ENCODE results near the gene KCNK15.
"Not testable (repeated sequence)": the region's sequence is repeated elsewhere in the genome, so short reads cannot be mapped to it uniquely, and the experiment has no call there.

Gene KCNK15

DNA sequence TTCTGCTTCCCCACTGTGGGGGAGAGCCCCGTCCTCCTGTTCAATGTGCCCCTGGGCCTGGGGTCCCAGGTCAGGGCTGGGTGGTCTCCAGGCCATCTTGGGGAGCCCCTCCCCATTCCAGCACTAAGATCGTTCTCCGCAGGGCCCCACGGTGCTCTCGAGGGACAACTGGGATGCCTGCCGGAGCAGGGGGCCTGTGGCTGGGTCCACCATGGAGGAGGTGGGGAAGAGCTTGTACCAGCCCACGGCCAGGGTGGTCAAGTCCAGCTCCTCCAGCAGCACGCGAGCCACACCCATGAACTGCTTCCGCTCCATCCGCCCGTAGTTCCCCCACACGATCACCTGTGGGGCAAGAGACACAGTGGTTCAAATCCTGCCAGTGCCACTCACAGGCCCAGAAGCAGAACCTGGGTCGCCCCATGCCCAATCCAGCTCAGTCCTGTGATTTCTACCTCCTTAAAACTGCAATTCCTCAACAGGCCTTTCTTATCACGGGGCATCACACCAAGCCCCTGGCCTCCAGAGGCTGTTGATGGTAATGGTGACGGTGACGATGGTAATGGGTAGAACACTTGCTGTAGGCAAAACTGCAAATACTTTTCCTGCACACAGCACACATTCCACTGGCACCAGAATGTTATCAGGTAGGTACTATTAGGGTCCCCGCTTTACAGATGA is 10.5 kb downstream of the KCNK15 start:
- Mint-ChIP-seq H3K27ac (no peak overlapping the region), H3K36me3 (no peaks in the 10 kb centered on the region), H3K4me3 (no peak overlapping the region), H3K9me3 (no peaks in the 10 kb centered on the region), H3K4me1 (no peaks in the 10 kb centered on the region)
- ATAC-seq (no peak), DNase-seq (ENCODE audit: low spot score in 2 of 2) (no peak)

DNA sequence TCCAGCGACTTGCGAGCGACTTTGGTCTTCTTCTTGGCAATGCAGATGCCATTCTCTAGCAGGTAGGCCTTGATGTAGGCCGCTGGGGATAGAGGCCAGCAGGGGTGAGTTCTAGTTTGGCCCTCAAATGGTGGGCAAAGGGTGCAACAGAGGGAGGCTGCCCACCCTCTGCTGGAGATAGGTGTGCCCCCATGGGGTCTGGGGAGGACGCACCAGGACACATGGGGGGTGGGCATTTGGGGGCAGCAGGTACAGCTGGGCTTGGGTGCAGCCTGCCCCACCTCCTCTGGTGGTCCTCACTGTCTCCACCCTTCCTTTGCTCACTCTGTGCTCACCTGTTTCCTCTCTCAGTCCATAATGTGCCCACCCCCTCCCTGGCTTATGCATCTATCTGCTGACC is 11.3 kb downstream of the KCNK15 start:
- Mint-ChIP-seq H3K4me3 (no peak overlapping the region), H3K4me1 (no peaks in the 10 kb centered on the region), H3K9me3 (no peaks in the 10 kb centered on the region)

DNA sequence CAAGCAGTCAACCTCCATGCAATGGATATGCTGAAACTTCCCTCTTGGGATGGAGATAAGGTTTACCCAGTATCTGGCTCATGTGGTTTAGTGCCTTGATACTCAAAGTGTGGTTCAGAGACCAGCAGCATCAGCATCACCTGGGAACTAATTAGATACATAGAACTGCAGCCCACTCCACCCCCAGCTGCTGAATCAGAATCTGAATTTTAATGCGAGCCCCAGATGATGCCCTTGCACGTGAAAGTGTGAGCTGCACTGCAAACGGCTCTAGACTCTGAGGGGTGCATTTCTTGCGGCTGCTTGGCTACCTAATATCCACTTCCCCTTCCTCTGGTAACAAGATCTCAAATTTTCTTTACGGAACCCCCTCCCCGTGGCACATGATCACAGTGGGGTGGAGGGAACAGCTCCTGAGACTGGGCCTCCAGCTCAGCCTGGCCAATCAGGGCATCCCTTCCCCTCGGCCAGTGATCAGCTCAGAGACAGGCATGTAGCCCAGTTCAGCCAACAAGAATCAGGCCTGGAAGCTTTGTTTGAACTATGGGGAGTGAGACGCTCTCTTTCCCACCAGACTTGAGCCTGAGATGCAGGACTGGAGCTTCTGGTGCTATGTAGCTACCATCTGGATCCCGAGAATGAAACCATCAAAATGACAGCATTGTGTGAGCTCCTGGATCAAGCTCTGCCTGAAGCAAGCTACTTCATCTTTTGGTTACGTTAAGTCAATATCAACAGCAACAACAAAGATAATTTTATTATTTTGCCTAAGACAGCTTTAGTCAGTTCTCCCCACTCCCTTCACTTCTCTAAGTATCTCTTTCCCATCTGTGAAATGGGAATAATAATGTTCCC is 12.8 kb downstream of the KCNK15 start:
- Mint-ChIP-seq H3K27ac (no peak overlapping the region), H3K9me3 (no peaks in the 10 kb centered on the region), H3K4me1 (no peaks in the 10 kb centered on the region), H3K36me3 (no peaks in the 10 kb centered on the region), H3K4me3 (no peak overlapping the region)
- DNase-seq (ENCODE audit: low spot score in 2 of 2) (no peak), ATAC-seq (no peak)

More for the DNA sequence above, 11.3 kb downstream of the KCNK15 start:
- ATAC-seq (no peak), DNase-seq (ENCODE audit: low spot score in 2 of 2) (no peak)
- H3K27ac Mint-ChIP-seq, result no peak overlapping the region
- H3K36me3 Mint-ChIP-seq, result no peaks in the 10 kb centered on the region

DNA sequence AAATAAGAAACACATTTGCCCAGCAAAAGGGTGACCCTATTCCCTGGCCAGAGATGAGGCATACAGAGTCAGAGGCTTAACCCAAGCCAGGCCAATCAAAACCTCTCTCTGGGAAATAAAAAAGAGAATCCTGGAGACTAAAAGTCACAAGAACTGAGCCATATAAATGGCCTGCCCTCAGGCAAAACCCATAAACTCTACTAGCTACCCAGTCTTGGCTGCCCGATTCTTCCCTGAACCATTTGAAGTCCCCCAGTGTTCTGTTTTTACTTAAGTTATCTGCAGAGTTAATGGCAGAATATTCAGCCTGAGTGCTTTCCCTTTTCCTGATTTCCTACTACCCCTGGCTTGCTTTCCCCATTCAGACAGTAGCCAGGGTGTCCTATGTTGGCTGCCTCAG is 13.9 kb downstream of the KCNK15 start:
- Mint-ChIP-seq H3K27ac (no peak overlapping the region), H3K4me1 (no peaks in the 10 kb centered on the region), H3K4me3 (no peak overlapping the region), H3K9me3 (no peaks in the 10 kb centered on the region), H3K36me3 (no peaks in the 10 kb centered on the region)
- ATAC-seq, result no peak
- no peak for DNase-seq (ENCODE audit: low spot score in 2 of 2)

DNA sequence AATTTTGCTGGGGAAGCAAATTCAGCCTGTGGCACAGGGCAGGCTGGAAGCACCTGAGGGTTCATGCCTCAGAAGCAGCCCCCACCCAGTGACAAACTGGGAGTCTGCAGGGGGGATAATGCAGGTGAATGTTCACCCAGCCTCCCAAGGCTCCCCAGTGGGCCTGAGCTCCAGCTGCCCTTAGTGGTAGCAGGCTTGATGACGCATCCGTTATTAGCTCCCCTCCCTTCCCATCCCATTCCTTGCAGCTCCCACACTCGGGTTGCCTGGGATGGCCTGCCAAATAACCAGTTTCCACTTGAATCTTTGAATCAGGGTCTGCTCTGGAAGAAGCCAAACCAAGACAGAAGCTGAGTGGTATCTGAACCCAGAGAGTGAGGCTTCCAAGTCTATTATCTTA is 15.8 kb downstream of the KCNK15 start:
- Mint-ChIP-seq H3K4me3 (no peak overlapping the region), H3K9me3 (no peaks in the 10 kb centered on the region), H3K27ac (no peak overlapping the region), H3K36me3 (no peaks in the 10 kb centered on the region), H3K4me1 (no peaks in the 10 kb centered on the region)
- ATAC-seq, result no peak
- no peak for DNase-seq (ENCODE audit: low spot score in 2 of 2)

DNA sequence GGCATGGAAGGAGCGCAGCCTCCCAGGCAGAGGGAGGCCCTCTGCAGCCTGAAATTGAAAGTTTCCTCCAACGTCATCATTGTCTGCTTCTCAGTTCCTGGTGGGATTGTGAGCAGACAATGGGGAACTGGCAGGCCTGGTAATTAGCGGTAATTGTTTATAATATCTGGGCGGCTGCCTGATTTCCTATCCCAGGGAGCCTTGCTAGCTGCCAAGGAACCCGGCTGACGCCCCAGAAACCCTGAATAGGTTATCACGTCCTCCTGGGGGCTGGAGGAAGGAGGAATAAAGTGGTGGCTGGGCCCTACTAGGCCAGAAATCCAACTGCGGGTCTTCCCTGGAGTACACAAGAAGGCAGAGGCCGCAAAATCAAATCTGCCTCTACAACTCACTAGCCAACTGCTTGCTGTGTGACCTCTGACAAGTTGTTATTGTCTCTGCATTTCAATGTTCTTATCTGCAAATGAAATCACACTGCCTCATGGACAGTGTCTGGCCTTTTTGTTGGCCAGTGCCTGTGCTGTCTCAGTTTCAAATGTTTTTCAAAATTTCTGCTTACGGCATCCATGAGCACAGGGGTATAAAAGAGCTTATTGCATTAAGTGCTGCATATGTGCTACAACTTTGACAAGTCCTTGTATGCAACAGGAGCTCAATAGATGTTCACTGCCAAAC is 16.9 kb downstream of the KCNK15 start:
- no peaks in the 10 kb centered on the region for H3K4me1 Mint-ChIP-seq
- no peak for ATAC-seq
- H3K36me3 Mint-ChIP-seq, result no peaks in the 10 kb centered on the region
- no peak for DNase-seq (ENCODE audit: low spot score in 2 of 2)
- H3K27ac Mint-ChIP-seq, result no peak overlapping the region
- H3K9me3 Mint-ChIP-seq, result no peaks in the 10 kb centered on the region
- no peak overlapping the region for H3K4me3 Mint-ChIP-seq

DNA sequence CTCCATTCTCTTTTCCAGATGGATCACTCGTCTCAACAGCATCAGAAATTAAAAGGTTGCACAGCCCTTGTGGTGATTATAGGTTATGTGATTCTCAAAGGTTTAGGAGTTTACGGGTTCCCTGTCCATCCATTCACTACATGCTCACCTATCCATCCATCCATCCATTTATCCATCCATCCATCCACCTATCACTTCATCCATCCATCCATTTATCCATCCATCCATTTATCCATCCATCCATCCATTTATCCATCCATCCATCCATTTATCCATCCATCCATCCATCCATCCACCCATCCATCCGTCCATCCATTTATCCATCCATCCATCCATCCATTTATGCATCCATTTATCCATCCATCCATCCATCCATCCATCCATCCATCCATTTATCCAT is 18.1 kb downstream of the KCNK15 start:
- H3K4me1 Mint-ChIP-seq; H3K36me3 Mint-ChIP-seq; DNase-seq (ENCODE audit: low spot score in 2 of 2); ATAC-seq; H3K27ac Mint-ChIP-seq; H3K4me3 Mint-ChIP-seq; H3K9me3 Mint-ChIP-seq: not testable (repeated sequence)

DNA sequence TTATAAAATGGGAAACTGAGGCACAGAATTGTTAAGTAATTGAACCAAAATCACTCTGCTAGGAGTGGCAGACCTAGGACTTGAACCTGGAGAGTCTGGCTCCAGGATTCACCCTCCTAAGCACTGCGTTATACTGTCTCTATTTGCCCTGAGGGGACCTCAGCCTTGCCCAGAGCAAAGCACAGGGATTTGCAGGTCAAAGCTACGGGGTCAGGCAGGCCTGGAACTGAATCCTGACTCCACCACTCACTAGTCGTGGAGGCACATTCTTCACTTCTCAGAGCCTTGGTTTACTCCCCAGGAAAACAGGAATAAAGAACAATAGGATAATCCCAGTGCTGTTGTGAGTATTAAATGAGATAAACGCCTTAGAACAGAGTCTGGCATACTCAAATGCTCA is 19.4 kb downstream of the KCNK15 start:
- Mint-ChIP-seq H3K36me3 (no peaks in the 10 kb centered on the region), H3K4me1 (no peaks in the 10 kb centered on the region)

DNA sequence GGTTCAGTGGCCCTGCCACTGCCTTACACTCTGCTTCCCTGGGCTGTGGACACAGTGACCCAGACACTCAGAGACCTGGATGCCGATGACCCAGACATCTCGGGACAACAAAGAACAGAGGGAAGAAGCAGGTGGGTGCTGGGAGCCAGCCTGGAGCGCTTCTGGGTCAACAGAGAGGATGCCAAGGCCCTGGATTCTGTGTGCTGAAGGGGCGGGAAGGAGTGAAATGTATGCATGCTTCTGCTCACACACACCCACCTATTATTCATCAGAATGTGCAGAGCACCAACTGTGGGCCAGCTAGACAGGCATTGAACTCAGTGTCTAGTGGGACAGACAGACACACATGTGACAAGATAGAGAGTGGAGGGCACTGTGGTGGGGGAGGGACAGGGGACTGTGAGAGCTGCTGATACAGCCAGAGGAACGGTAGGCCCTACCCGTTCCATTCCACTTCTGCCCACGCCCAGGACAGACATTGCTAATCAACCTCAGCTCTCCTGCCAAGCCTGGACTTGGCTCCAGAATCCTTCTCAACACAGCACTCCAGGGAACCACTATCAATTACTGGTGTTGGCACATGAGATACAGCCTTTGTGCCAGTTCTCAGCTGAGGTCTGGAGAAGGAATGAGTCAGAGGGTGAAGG is 20.2 kb downstream of the KCNK15 start:
- no peaks in the 10 kb centered on the region for H3K4me1 Mint-ChIP-seq
- ATAC-seq, result no peak
- no peaks in the 10 kb centered on the region for H3K36me3 Mint-ChIP-seq
- no peak overlapping the region for H3K27ac Mint-ChIP-seq
- H3K9me3 Mint-ChIP-seq, result no peaks in the 10 kb centered on the region
- DNase-seq (ENCODE audit: low spot score in 2 of 2), result no peak
- no peak overlapping the region for H3K4me3 Mint-ChIP-seq

More for the DNA sequence above, 19.4 kb downstream of the KCNK15 start:
- Mint-ChIP-seq H3K27ac (no peak overlapping the region), H3K9me3 (no peaks in the 10 kb centered on the region), H3K4me3 (no peak overlapping the region)
- ATAC-seq (no peak), DNase-seq (ENCODE audit: low spot score in 2 of 2) (no peak)

DNA sequence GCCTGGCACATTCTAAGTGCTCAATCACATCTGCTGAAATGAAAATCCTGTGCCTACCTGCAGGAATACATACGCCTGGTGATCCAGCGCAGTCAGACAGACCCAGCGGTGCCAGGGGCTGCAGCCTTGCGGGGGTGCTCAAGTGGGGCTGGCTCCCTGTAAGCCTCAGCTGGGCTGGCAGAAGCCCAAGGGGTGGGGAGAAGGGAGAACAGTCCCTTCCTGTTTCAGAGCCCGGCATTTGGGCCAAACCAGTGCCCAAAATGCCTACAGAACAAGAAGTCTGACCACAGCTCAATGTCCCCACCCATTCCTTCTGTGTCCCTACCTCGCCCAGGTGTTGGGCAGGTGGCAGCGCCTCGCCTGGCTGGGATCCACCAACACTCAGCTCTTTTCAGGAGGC is 22.6 kb downstream of the KCNK15 start:
- H3K9me3 Mint-ChIP-seq, result no peaks in the 10 kb centered on the region
- no peak overlapping the region for H3K4me3 Mint-ChIP-seq
- H3K4me1 Mint-ChIP-seq, result no peaks in the 10 kb centered on the region
- H3K36me3 Mint-ChIP-seq, result no peaks in the 10 kb centered on the region
- ATAC-seq (no peak), DNase-seq (ENCODE audit: low spot score in 2 of 2) (no peak)
- no peak overlapping the region for H3K27ac Mint-ChIP-seq

DNA sequence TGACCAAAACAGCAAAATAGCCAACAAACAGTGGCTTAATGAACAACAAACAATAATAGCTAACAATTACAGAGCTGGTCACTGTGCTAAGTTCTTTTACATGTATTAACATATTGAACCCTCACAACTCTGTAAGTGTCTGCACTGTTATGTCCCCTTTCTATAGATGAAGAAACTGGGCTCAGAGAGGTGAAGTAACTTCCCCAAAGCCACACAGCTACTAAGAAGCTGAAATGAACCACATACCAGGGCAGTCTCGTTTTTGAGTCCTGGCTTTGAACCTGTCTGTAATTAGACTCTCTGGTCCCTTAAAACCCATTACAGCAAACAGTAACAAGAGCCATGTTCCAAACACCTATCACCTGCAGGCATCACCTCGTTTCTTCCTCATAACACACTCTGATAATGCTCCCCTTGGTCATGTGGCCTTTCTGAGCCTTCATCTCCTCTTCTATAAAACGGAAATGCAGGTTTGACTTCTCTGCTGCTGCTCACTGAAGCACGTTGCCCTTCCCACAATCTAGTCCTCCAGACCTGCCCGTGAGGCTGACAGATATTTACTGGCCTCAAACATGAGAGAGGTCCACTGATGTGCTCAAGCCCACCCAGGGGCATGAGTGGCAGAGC is 23.3 kb downstream of the KCNK15 start:
- Mint-ChIP-seq H3K4me1 (no peaks in the 10 kb centered on the region), H3K36me3 (no peaks in the 10 kb centered on the region), H3K9me3 (no peaks in the 10 kb centered on the region), H3K27ac (peak overlapping the region; percentile 57), H3K4me3 (no peak overlapping the region)
- no peak for DNase-seq (ENCODE audit: low spot score in 2 of 2)
- ATAC-seq, result no peak

DNA sequence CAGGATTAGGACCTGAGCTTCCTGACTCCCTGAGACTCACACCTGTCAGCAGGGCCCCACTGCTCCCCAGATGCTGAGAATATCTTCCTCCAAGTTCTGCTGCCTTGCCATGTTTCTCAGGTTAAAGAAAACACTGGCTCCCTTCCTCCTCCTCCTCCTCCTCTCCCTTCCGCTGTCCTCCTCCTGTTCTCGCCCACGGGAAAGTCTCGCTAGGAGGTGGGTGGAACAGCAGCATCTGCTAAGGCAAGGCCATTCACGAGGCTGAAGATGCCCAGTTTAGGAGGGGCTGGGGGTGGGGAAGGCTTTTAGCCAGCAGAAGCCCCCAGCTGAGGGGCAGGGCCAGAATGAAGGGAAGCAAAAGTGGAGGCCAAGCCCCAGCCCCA is 23.8 kb downstream of the KCNK15 start:
- H3K4me3 Mint-ChIP-seq, result no peak overlapping the region
- no peak for ATAC-seq
- no peaks in the 10 kb centered on the region for H3K9me3 Mint-ChIP-seq
- no peaks in the 10 kb centered on the region for H3K4me1 Mint-ChIP-seq
- H3K36me3 Mint-ChIP-seq, result no peaks in the 10 kb centered on the region
- no peak for DNase-seq (ENCODE audit: low spot score in 2 of 2)
- H3K27ac Mint-ChIP-seq, result peak overlapping the region; percentile 57

DNA sequence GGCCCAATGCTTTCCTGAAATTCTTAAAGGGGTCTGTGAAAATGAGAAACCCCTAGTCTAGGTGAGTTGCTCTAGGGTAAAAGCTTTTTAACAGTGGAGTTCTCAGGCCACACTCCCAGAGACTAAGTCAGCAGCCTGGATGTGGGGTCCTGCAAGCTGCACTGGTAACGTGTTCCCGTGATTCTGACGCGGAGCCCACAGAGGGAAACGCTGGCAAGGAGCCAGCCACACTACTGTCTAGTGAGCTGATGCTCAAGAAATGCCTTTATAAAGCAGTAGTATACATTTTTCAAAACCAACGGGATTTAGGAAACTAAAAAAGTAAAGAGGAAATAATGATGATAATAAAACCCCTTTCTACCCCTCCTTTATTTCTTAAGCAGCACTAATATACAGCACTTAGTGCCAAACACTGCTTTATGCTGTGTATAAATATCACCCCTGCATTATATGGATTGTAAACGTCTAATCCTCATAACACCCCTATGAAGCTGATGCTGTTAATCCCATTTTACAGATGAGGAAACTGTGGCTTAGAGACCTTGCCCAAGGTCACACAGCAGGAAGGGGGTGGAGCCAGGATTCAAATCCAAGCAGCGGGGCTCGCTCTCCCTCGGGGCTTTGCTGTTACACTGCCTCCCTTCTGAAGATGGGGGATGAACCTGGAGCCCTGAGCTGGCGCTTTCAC is 25.0 kb downstream of the KCNK15 start:
- H3K4me1 Mint-ChIP-seq, result no peaks in the 10 kb centered on the region
- no peaks in the 10 kb centered on the region for H3K36me3 Mint-ChIP-seq
- DNase-seq (ENCODE audit: low spot score in 2 of 2) (no peak), ATAC-seq (no peak)
- H3K27ac Mint-ChIP-seq, result no peak overlapping the region
- H3K9me3 Mint-ChIP-seq, result no peaks in the 10 kb centered on the region
- no peak overlapping the region for H3K4me3 Mint-ChIP-seq

DNA sequence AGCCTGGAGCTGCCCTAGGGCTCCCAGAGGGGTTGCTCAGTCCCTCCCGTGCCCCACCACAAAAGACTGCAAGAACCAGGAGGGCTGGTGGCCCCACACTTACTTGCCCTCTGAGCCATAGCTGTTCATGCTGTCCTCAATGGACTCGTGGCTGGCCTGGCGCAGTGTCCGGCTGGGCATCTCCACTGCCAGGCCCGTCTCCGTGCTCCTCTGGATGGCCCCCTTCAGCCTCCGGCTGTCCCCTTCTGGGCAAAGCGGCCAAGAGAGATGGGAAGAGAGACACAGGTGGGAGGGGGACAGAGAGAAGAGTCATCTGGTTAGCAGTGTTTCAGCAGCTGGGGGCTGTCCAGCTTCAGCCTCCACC is 25.5 kb downstream of the KCNK15 start:
- ATAC-seq, result no peak
- no peaks in the 10 kb centered on the region for H3K4me1 Mint-ChIP-seq
- H3K9me3 Mint-ChIP-seq, result no peaks in the 10 kb centered on the region
- no peaks in the 10 kb centered on the region for H3K36me3 Mint-ChIP-seq
- DNase-seq (ENCODE audit: low spot score in 2 of 2), result no peak
- no peak overlapping the region for H3K4me3 Mint-ChIP-seq
- no peak overlapping the region for H3K27ac Mint-ChIP-seq

DNA sequence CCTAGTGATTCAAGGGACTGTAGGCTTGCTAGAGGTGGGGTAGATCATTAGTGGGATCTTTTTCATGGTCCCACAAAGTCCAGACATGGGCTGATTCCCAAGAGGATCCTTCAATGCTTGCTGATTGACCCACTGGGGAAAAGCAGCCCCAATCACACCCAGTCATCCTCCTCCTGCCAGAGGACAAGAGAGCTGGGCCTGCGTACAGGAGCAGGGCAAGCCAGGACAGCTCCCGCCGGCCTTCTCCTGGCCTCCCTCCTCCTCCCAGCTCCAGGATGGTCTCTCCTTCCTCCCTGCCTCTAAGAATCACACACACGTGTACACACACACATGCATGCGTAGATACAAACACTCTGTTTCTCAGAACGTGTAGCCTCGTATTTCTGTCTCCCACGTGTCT is 27.0 kb downstream of the KCNK15 start:
- no peaks in the 10 kb centered on the region for H3K9me3 Mint-ChIP-seq
- DNase-seq (ENCODE audit: low spot score in 2 of 2), result no peak
- no peak overlapping the region for H3K4me3 Mint-ChIP-seq
- H3K36me3 Mint-ChIP-seq, result no peaks in the 10 kb centered on the region
- no peak overlapping the region for H3K27ac Mint-ChIP-seq
- no peak for ATAC-seq
- H3K4me1 Mint-ChIP-seq, result no peaks in the 10 kb centered on the region

Data from stimulated activated effector memory CD8-positive, alpha-beta T cell treated with anti-CD3 and anti-CD28 coated beads, Interleukin-12 subunit alpha, Interleukin-12 subunit beta, amount 100 ng/mL, for 72 hours (primary cell).